T-helper 1 cell treated with Interleukin-12 subunit alpha and Interleukin-12 subunit beta and Interleukin-4 antibody, amounts not matched to agents 30 μg/mL and 1 μg/mL, for 36 hours (primary cell): ENCODE measurements around the gene PKD1L1.

ENCODE experiments used
- H3K27ac Mint-ChIP-seq: one replicate; pipeline ENCODE4 v1.8.0; 2021; ENCODE audit warnings: mild to moderate bottlenecking, mixed read lengths
- H3K27me3 Mint-ChIP-seq: one replicate; pipeline ENCODE4 v1.8.0; 2021; ENCODE audit warnings: low read depth, mixed read lengths
- H3K36me3 Mint-ChIP-seq: one replicate; pipeline ENCODE4 v1.8.0; 2021; ENCODE audit warnings: low read depth, mixed read lengths
- H3K4me1 Mint-ChIP-seq: one replicate; pipeline ENCODE4 v1.8.0; 2021; ENCODE audit warnings: low read depth, mixed read lengths
- H3K4me3 Mint-ChIP-seq: one replicate; pipeline ENCODE4 v1.8.0; 2021; ENCODE audit warnings: mild to moderate bottlenecking, moderate library complexity, mixed read lengths
- H3K9me3 Mint-ChIP-seq: one replicate; pipeline ENCODE4 v1.8.0; 2021; ENCODE audit warnings: mixed read lengths

PKD1L1 gene

DNA sequence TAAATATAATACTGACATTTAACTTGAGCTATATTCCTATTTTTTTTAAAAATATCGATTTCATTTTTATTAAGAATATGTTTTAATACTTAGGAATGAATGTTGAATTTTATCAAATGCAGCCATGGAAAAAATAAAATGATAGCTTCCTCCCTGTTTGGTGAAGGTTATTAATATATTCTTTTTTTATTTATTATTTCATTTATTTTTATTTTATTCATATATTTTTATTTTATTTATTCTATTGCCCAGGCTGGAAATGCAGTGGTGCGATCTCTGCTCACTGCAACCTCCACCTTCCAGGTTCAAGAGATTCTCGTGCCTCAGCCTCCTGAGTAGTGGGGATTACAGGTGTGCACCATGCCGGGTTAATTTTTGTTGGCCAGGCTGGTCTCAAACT is 160.2 kb downstream of the PKD1L1 start:
- Mint-ChIP-seq H3K36me3 (no peaks in the 10 kb centered on the region), H3K4me3 (no peak overlapping the region), H3K4me1 (no peaks in the 10 kb centered on the region), H3K27me3 (peaks cover 3% of the 10 kb centered on the region), H3K27ac (no peak overlapping the region), H3K9me3 (no peaks in the 10 kb centered on the region)

DNA sequence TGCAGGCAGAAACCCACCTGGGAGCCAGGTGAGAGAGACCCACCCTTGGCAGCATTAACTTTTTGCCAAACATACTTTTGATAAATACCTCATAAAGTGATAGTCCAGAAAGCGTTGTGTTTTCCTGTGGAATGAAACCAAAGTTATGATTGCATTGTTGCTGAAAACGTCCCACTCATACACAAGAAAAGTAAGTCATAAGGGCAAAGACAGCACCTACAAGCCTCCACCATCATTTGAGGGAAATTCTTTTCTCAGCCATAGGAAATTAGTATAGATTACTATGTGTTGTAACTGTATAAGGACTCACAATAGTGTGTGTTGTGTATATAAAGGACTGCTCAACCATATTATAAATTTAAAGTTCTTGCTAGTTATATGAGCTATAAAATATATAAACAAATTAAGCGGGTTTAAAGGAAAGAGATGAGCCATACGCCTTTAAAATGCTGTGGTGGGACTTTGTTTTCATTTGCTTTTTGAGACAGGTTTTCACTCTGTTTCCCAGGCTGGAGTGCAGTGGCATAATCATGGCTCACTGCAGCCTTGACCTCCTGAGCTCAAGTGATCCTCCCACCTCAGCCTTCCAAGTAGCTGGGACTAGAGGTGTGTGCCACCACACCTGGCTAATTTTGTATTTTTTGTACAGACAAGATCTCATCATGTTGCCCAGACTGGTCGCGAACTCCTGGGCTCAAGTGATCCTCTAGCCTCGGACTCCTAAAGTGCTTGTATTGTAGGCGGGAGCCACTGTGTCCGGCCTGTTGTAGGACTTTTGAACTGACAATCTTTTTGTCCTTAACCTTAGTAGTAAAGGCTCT is 160.8 kb downstream of the PKD1L1 start:
- Mint-ChIP-seq H3K4me1 (no peaks in the 10 kb centered on the region), H3K27me3 (peaks cover 3% of the 10 kb centered on the region), H3K27ac (no peak overlapping the region), H3K4me3 (no peak overlapping the region), H3K9me3 (no peaks in the 10 kb centered on the region), H3K36me3 (no peaks in the 10 kb centered on the region)

DNA sequence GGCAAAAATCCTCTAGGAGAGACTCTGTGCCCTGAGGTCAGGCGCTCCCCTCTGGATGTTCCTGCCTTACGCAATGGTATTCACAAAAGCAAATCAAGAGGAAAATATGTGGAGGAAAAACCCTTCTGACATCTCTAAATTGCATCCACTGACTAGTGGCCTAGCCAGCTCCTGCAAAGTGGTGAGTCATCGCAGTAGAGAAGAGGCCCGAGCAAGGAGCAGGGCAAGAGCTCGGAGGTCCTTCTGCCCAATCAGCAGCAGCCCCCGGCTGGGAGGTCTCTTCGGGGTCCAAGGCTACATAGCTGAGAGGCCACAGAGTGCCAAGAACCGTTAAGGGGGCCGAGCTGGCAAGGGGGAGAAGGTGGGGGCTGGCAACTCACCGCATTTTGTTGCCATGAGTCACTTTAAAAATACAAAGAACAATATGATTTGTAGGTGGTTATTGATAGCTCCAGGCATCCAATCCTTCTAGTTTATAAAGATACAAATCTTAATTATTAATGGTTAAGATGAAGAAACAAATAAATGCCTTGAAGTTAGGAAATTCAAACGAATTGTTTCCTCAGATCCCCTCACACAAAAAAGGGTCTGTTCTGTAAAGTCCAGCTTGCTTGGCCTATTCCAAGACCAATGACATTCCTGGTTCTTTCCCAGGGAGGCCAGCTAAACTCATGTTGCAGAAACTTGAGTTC is 161.6 kb downstream of the PKD1L1 start:
- Mint-ChIP-seq H3K4me1 (no peaks in the 10 kb centered on the region), H3K36me3 (no peaks in the 10 kb centered on the region), H3K4me3 (no peak overlapping the region), H3K27ac (no peak overlapping the region), H3K9me3 (no peaks in the 10 kb centered on the region), H3K27me3 (peaks cover 3% of the 10 kb centered on the region)

DNA sequence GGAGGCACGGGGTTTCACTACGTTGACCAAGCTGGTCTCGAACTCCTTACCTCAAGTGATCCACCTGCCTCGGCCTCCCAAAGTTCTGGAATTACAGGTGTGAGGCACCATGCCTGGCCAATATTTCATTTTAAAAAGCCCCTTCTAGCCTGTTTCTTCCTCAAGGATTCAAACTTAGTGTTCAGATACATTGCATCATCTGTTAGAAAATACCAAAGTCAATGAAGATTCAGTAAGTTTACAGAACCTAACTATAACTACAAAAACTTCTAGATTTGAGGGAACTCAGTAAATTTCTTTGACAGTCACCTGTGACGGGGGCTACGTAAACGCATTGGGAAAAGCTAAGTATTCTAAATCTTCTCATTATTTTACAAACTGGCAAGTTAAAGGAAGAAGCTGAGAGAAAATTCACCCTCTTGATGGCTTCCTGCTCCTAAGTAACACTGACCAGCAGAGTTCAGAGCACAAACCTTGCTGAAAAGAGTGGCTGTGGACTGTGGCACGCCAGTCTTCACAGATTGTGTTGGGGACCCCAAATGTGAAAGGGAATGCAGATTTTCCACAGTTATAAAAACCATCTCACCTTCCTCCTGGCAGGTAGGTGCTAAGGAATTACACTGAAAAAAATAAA is 162.2 kb downstream of the PKD1L1 start:
- Mint-ChIP-seq H3K9me3 (no peaks in the 10 kb centered on the region), H3K36me3 (no peaks in the 10 kb centered on the region), H3K4me3 (no peak overlapping the region), H3K4me1 (no peaks in the 10 kb centered on the region), H3K27ac (no peak overlapping the region), H3K27me3 (peaks cover 3% of the 10 kb centered on the region)

DNA sequence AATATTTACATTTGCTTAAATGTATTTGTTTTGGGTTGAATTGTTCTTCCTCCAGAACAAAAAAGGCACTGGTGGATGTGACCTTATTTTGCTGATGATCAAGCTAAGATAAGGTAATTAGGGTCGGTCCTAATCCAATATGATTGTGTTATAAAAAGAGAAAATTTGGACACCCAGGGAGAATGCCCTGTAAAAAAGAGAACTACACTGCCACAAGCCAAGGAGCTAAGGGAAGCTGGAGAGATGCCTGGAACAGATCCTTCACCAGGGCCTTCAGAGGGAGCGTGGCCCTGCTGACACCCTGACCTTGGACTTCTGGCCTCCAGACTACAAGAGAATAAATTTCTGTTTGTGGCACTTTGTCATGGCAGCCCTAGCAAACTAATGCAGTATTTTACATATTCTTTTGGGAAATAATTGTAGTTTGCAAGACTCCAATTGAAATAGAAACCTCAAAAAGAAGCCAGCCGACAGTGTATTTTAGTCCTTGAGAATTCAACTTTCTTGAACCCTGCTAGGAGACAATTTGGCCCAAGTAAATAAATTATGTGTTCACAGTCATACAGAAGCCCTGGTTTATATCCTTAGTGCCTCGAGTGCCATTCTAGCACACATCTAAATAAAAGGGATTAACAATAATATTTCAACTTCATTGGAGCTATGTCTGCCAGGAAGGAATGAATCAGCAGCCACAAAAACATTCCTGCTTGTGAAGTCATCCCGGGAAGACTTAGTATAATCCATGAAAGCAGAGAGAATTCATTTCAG is 164.6 kb downstream of the PKD1L1 start:
- Mint-ChIP-seq H3K36me3 (no peaks in the 10 kb centered on the region), H3K4me3 (no peak overlapping the region), H3K27me3 (peaks cover 3% of the 10 kb centered on the region), H3K4me1 (no peaks in the 10 kb centered on the region), H3K9me3 (no peaks in the 10 kb centered on the region), H3K27ac (no peak overlapping the region)

DNA sequence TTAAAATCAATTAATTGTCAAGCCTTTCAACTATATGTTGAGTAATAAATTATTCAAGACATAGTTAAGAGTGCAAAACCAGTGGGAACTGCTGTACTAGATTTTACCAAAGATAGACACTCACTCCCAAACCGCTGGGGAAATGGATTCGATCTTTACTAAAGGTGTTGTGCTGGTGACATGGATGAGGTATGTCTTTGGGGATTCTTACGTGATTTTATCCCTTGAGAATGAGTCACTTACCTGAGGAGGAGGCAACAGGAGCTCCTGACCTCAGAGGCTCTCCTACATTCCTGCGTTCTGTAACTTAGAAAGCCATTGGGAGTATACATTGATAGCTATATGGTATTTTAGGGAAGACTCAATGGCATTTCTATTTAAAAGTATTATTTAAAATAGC is 165.5 kb downstream of the PKD1L1 start:
- no peaks in the 10 kb centered on the region for H3K9me3 Mint-ChIP-seq
- H3K4me1 Mint-ChIP-seq = no peaks in the 10 kb centered on the region
- H3K36me3 Mint-ChIP-seq = no peaks in the 10 kb centered on the region
- no peak overlapping the region for H3K4me3 Mint-ChIP-seq
- H3K27me3 Mint-ChIP-seq = peaks cover 3% of the 10 kb centered on the region
- H3K27ac Mint-ChIP-seq = no peak overlapping the region

DNA sequence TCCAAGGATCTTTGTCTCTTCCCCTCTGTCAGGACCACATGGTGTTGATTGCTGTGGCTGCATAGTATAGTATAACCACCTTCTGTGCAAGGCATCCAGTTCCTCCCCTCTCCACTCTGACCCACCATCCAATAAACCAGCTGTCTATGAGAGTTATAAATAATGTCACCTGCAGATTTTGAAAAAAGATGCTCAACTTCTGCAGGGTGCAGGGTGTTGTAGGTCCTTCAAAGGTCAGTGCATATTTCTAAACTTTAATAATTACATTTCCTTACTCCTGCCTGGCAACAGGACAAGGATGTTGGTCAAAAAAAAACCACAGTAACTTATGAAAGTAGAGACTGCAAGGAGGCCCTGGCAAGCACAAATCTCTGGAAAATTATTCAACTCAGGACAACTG is 166.2 kb downstream of the PKD1L1 start:
- Mint-ChIP-seq H3K27ac (no peak overlapping the region), H3K9me3 (no peaks in the 10 kb centered on the region), H3K4me1 (no peaks in the 10 kb centered on the region), H3K27me3 (peaks cover 3% of the 10 kb centered on the region), H3K36me3 (no peaks in the 10 kb centered on the region), H3K4me3 (no peak overlapping the region)

DNA sequence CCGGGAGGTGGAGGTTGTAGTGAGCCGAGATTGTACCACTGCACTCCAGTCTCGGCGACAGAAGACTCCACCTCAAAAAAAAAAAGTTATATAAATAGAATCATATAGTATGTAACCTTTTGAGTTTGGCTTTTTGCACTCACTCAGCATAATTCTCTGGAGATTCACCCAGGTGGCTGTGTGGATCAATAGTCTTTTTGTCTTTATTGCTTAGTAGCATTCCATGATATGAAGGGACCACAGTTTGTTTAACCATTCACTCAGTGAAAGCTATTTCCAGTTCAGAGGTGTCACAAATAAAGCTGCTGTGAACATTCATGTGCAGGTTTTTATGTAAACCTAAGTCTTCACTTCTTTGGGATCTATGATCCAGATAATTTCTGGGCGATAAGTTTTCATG is 167.7 kb downstream of the PKD1L1 start:
- Mint-ChIP-seq H3K4me3 (no peak overlapping the region), H3K36me3 (no peaks in the 10 kb centered on the region), H3K9me3 (no peaks in the 10 kb centered on the region), H3K4me1 (no peaks in the 10 kb centered on the region), H3K27me3 (peaks cover 3% of the 10 kb centered on the region), H3K27ac (no peak overlapping the region)

DNA sequence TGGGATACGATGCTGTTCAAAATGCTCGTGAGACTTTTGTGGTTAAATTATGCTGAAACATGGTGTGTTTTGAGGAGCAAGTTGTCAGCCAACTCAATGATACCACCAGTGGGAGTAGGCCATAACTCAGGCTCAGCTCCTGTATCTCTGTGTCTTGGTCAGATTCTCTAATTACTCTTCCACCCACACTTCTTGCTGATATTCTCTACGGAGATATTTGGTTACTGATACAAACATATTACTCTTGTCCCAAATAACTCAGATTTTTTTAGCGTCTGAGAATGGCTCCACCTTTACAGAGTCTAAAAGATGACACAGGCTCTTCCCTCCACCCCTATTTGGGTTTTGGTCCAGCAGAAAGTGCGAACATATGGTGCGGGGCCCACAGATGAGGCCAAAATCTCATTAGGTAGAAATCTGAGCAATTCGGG is 168.9 kb downstream of the PKD1L1 start:
- Mint-ChIP-seq H3K27me3 (no peaks in the 10 kb centered on the region), H3K27ac (no peak overlapping the region), H3K9me3 (no peaks in the 10 kb centered on the region), H3K4me1 (no peaks in the 10 kb centered on the region), H3K36me3 (no peaks in the 10 kb centered on the region), H3K4me3 (no peak overlapping the region)

DNA sequence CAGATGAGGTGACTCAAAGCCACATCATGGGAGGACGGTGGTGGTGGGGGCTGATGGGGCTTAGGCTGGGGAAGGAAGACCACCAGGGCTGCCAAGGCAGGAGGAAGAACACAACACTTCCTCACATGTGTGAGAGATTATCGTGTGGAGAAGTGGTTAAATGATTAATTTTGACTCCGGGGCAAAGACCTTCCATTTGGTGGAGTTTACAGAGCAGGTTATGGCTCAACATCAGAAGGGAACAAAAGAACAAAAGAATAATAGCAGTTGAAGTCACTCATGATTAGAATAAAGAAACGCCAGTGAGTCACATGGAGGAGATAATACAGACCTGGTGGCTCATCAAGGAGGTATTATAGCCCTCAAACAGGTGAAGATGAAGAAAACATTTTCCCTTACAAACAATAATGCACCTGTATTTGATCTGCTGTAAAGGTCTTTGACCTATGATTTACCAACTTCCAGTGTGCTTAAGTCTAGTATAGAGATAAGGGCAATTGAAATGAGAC is 170.1 kb downstream of the PKD1L1 start:
- Mint-ChIP-seq H3K4me1 (no peaks in the 10 kb centered on the region), H3K9me3 (no peaks in the 10 kb centered on the region), H3K36me3 (no peaks in the 10 kb centered on the region), H3K27me3 (no peaks in the 10 kb centered on the region), H3K27ac (no peak overlapping the region), H3K4me3 (no peak overlapping the region)

DNA sequence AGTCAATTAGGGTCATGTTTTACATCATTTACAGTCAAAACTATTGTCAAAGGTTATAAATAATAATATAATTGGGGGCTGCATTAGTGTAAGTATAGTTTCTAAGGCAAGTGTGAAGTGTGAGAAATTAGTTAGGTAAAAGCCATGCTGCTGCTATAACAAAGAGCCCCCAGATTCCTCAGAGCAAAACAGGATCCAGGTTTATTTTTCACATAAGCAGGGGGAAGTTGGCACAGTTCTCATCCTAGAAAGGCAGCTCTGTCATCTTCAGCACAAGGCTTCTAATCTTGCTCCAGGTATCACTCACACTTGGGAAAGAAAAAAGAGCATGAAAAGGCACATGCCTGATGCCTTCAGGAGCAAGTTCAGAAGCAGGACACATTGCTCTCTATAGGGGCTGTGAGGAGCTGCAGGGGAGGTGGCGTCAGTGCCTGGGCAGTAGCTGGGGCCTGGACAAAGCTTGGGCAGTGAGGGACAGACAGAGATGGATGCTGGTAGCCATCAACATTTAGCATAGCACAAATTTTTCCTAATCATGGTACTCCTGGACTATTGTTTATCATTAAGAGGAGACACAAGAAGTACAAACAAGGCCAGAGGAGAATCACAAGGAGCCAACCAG is 170.6 kb downstream of the PKD1L1 start:
- Mint-ChIP-seq H3K9me3 (no peaks in the 10 kb centered on the region), H3K4me3 (no peak overlapping the region), H3K27ac (no peak overlapping the region), H3K36me3 (no peaks in the 10 kb centered on the region), H3K4me1 (no peaks in the 10 kb centered on the region), H3K27me3 (no peaks in the 10 kb centered on the region)

DNA sequence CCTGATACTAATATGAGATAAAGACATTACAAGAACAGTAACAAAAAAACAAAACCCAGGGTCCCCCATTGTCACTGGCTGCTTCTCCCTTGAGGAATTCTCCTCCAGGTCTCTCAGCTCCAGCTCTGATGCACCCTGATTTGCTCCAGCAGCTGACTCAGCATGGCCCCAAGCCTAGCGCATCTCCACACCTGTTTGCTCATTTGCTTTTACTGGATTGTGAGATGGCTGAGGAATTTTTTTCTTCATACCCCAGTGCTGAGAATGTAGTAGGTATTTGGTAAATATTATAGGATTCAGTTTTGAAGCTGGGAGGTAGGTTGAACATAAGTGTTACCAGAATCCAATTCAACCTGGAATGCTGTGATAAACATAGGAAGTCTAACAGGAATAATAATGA is 171.9 kb downstream of the PKD1L1 start:
- H3K4me3 Mint-ChIP-seq = no peak overlapping the region
- no peak overlapping the region for H3K27ac Mint-ChIP-seq
- H3K4me1 Mint-ChIP-seq = no peaks in the 10 kb centered on the region
- no peaks in the 10 kb centered on the region for H3K9me3 Mint-ChIP-seq
- H3K36me3 Mint-ChIP-seq = no peaks in the 10 kb centered on the region
- H3K27me3 Mint-ChIP-seq = no peaks in the 10 kb centered on the region

DNA sequence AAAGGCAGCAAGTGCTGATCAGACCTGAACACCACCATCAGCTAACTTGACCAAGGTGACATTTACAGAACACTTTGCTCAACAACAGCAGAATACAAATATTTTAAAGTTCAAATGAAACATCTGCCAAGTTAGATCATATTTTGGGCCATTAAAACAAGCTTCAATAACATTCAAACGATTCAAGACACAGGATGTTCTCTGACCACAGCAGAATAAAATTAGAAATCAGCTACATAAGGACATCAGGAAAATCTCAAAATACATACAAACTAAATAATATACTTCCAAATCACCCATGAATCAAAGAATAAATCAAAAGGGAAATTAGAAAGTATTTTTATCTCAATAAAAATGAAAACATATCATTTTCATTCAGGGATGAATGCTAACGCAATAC is 173.0 kb downstream of the PKD1L1 start:
- Mint-ChIP-seq H3K9me3 (no peaks in the 10 kb centered on the region), H3K4me1 (no peaks in the 10 kb centered on the region), H3K27me3 (no peaks in the 10 kb centered on the region), H3K27ac (no peak overlapping the region), H3K36me3 (no peaks in the 10 kb centered on the region), H3K4me3 (no peak overlapping the region)

DNA sequence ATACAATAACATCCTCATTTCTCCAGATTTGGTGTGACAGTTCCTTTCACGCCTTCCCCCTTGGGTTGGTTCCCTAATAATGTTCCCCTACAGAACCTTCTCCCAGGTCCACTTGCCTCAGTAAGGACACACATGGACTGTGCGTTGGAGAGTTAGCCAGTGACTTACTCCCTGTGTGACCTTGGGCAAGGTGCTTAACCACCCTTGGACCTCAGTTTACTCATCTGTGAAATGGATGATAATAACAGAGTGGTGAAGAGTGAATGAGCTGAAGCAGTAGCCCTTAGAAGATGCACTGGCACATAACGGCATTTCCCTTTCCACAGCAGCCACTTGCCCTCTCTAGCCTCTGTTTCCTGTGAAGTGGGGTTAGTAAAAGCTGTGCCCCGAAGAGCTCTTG is 175.8 kb downstream of the PKD1L1 start:
- no peaks in the 10 kb centered on the region for H3K9me3 Mint-ChIP-seq
- no peak overlapping the region for H3K4me3 Mint-ChIP-seq
- no peak overlapping the region for H3K27ac Mint-ChIP-seq
- no peaks in the 10 kb centered on the region for H3K4me1 Mint-ChIP-seq
- no peaks in the 10 kb centered on the region for H3K27me3 Mint-ChIP-seq
- no peaks in the 10 kb centered on the region for H3K36me3 Mint-ChIP-seq
